Measurements from ENCODE around the gene LRP11. TPM values are rescaled to one million over a fixed set of nuclear protein-coding genes. Genes with fewer than 3 reads are reported as not detected.

The LRP11 gene
- total and polyA plus RNA-seq, 9 of the 15 experiments (the other 6 are each of a cell fraction or from before 2014, with no cell fraction given), result 0.51 to 3.5 (median 2.4) TPM

GRCh38 chr6:149897015-149897697, 33.0 kb upstream of the LRP11 start:
- no peak overlapping the region for H3K4me2 ChIP-seq (ENCODE audit: insufficient read depth, low read length)
- no peak for ATAC-seq
- TF ChIP-seq, protein P1, sequence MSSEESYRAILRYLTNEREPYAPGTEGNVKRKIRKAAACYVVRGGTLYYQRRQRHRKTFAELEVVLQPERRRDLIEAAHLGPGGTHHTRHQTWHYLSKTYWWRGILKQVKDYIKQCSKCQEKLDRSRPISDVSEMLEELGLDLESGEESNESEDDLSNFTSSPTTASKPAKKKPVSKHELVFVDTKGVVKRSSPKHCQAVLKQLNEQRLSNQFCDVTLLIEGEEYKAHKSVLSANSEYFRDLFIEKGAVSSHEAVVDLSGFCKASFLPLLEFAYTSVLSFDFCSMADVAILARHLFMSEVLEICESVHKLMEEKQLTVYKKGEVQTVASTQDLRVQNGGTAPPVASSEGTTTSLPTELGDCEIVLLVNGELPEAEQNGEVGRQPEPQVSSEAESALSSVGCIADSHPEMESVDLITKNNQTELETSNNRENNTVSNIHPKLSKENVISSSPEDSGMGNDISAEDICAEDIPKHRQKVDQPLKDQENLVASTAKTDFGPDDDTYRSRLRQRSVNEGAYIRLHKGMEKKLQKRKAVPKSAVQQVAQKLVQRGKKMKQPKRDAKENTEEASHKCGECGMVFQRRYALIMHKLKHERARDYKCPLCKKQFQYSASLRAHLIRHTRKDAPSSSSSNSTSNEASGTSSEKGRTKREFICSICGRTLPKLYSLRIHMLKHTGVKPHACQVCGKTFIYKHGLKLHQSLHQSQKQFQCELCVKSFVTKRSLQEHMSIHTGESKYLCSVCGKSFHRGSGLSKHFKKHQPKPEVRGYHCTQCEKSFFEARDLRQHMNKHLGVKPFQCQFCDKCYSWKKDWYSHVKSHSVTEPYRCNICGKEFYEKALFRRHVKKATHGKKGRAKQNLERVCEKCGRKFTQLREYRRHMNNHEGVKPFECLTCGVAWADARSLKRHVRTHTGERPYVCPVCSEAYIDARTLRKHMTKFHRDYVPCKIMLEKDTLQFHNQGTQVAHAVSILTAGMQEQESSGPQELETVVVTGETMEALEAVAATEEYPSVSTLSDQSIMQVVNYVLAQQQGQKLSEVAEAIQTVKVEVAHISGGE (CRISPR knock-in tag; IDR thresholded peaks at IDR 0.05), result no peak
- no peak for TF ChIP-seq TCF7 (IDR thresholded peaks at IDR 0.05; ENCODE audit: borderline replicate concordance)
- TF ChIP-seq THAP12 (CRISPR knock-in tag; IDR thresholded peaks at IDR 0.05), result no peak
- TF ChIP-seq NFXL1 (CRISPR knock-in tag; IDR thresholded peaks at IDR 0.05), result no peak
- no peak for TF ChIP-seq KDM2B (CRISPR knock-in tag; IDR thresholded peaks at IDR 0.05)
- no peak for TF ChIP-seq ZNF12 (CRISPR knock-in tag; IDR thresholded peaks at IDR 0.05)
- no peak for TF ChIP-seq ZNF140 (CRISPR knock-in tag; IDR thresholded peaks at IDR 0.05)
- TF ChIP-seq, protein P2, sequence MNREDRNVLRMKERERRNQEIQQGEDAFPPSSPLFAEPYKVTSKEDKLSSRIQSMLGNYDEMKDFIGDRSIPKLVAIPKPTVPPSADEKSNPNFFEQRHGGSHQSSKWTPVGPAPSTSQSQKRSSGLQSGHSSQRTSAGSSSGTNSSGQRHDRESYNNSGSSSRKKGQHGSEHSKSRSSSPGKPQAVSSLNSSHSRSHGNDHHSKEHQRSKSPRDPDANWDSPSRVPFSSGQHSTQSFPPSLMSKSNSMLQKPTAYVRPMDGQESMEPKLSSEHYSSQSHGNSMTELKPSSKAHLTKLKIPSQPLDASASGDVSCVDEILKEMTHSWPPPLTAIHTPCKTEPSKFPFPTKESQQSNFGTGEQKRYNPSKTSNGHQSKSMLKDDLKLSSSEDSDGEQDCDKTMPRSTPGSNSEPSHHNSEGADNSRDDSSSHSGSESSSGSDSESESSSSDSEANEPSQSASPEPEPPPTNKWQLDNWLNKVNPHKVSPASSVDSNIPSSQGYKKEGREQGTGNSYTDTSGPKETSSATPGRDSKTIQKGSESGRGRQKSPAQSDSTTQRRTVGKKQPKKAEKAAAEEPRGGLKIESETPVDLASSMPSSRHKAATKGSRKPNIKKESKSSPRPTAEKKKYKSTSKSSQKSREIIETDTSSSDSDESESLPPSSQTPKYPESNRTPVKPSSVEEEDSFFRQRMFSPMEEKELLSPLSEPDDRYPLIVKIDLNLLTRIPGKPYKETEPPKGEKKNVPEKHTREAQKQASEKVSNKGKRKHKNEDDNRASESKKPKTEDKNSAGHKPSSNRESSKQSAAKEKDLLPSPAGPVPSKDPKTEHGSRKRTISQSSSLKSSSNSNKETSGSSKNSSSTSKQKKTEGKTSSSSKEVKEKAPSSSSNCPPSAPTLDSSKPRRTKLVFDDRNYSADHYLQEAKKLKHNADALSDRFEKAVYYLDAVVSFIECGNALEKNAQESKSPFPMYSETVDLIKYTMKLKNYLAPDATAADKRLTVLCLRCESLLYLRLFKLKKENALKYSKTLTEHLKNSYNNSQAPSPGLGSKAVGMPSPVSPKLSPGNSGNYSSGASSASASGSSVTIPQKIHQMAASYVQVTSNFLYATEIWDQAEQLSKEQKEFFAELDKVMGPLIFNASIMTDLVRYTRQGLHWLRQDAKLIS (CRISPR knock-in tag; IDR thresholded peaks at IDR 0.05), result no peak
- no peak for TF ChIP-seq POLR2H (tag; IDR thresholded peaks at IDR 0.05; ENCODE audit: low read depth)
- no peak for TF ChIP-seq MAFF (IDR thresholded peaks at IDR 0.05; ENCODE audit: low read length)
- no peak for TF ChIP-seq RUNX1 (IDR thresholded peaks at IDR 0.05; ENCODE audit: low read depth)
- no peak for TF ChIP-seq ZNF830 (CRISPR knock-in tag; IDR thresholded peaks at IDR 0.05)

More at GRCh38 chr6:149897015-149897697, 33.0 kb upstream of the LRP11 start:
- no peaks in the 10 kb centered on the region for H3K9me1 ChIP-seq (ENCODE audit: control insufficient read depth, insufficient read depth, low read length)
- WGBS (ENCODE audit: insufficient coverage, low coverage, missing lambda C conversion rate), result 10% methylated on average over 13 of the region's 13 CpGs
- POLR2A ChIA-PET, result interaction anchor here (1.0 kb wide), 2 partner anchors 13 to 27 kb away, joined by 3 read pairs; no protein-coding TSS in a partner anchor
- FAIRE-seq, result no peak
- no peaks in the 10 kb centered on the region for H3K36me3 ChIP-seq (ENCODE audit: control insufficient read depth, insufficient read depth, low read length)
- peaks cover 41 to 68% of the 10 kb centered on the region in 2 experiments for H3K27me3 ChIP-seq (ENCODE audit: control insufficient read depth in 2 of 2, insufficient read depth in 2 of 2, low read length in 2 of 2)
- H3K4me1 ChIP-seq (replicated peaks in 1 of 2; ENCODE audit: control insufficient read depth in 2 of 2, insufficient read depth in 2 of 2, low read length in 2 of 2), result no peaks in the 10 kb centered on the region
- H3K9me3 ChIP-seq (replicated peaks; ENCODE audit: control insufficient read depth, insufficient read depth, low read depth, low read length), result no peaks in the 10 kb centered on the region
- CTCF ChIA-PET (ENCODE audit: low intra/inter-chr PET ratio), result no interaction called here
- 0 out of 2 replicates have a peak overlapping the region, but pooled peaks have one; percentile 21 for H2AFZ ChIP-seq (ENCODE audit: low read depth, low read length)
- intact Hi-C loops (cut with micrococcal nuclease), result no loop called here
- DNase-seq (ENCODE audit: extremely low read depth in 1 of 4, low spot score in 3 of 4), result no peak
- no peaks in the 10 kb centered on the region for H3K79me2 ChIP-seq (ENCODE audit: control insufficient read depth, insufficient read depth, low read length)
- BruUV-seq (replicated peaks), result no TSS peak
- H3K27ac ChIP-seq (ENCODE audit: extremely low read depth, low read depth, low read length), result no peak overlapping the region
- H3K9ac ChIP-seq (ENCODE audit: insufficient read depth in 1 of 2, low read depth in 2 of 2, low read length in 2 of 2), result peak overlapping the region in 1 of 2 experiments; percentile 76; a peak in 2 of 4 replicates
- H4K20me1 ChIP-seq (replicated peaks; ENCODE audit: control insufficient read depth, insufficient read depth, low read length), result no peaks in the 10 kb centered on the region
- H3K4me3 ChIP-seq, result no peak overlapping the region
- in situ Hi-C loops (cut with MboI), result no loop called here
